ENCODE data around the gene NTPCR.
"Not testable (repeated sequence)": the region's sequence is repeated elsewhere in the genome, so short reads cannot be mapped to it uniquely, and the experiment has no call there.

The NTPCR gene

DNA sequence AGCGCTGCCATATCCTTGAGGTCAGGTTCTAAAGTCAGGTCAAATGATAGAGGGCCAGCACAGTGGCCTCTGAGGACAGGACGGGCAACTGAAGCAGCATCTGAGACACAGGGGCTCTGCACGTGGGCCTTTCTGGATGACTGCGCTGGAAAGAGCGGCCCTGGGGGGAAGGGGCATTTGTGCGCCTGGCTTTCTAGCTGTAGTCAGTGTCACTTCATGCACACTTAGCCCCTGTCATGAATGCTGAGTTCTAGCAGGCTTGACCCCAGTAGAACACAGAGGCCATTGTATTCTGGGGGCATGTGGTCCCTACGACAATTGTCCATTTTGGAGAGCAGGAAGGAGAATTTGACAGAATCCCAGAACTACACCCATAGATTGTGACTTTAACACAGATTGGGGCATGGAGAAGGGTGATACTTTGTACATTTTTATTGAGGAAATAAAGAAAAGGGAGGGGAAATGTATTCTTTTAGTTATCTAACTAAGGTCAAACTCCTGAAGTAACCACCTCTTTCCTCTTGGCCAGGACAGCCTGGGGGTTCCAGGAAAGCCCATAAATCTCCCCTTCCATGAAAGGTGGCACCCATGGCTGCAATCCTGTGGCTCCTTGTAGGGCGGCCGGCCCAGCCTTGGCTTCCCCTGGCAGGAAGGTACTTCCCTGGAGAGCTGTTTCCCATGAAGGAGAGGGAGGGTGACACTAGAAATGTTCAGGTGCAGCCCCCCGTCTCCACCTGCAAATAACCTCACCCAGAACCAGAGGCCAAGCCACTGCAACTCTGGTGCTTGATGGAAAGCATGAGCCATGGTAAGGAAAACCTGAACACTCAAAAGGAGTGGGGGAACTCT lies 34.4 kb downstream of the NTPCR start:
- no peak for DNase-seq (ENCODE audit: low read depth)

DNA sequence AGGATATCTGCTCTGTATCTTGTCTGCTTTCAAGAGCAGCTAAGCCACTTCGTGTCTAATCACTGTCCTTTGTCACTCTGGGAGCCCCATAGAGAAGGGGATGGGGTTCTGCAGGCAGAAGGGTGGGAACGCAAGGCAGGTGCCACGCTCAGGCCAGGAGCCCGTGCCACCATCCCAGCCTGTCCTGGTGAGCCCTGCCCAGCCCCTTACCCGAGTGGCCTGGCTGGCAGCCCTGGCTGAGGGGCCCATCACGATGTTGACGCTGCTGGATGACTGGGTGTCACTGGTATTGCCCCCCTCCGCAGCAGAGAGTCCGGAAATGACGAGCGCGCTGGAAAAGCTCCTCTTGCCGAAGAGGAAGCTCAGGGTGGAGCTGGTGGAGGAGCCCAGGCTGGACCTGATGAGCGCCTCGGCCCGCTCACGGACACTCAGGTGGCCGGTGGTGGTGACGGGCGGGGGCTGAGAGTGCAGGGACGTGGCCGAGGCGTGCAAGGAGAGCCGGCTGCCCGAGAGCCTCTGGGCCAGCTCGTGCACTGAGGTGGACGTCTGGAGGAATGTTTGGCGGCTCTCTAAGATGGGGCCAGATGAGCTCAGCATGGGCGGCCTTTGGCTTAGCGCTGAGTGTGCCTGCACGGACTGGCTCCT lies 35.6 kb downstream of the NTPCR start:
- no peak for DNase-seq (ENCODE audit: low read depth)

DNA sequence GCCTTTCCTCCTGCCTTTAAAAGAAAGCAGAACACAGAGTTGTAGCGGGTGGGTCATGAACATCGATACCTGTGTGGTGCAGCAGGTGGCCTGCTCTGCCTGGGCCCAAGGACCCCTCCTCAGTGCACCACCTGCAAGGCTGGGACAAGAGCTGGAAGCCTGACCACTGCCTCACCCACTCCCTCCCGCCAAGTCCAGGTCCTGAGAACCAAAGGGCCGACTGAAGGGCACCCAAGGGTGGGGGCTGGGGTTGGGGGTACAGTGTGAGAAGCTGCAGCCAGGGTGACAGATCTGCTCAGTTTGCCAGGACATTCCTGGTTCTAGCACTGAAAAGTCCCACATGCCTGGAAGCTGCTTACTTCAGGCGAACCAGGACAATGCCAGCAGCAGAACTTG lies 36.1 kb downstream of the NTPCR start:
- DNase-seq (ENCODE audit: low read depth): no peak

DNA sequence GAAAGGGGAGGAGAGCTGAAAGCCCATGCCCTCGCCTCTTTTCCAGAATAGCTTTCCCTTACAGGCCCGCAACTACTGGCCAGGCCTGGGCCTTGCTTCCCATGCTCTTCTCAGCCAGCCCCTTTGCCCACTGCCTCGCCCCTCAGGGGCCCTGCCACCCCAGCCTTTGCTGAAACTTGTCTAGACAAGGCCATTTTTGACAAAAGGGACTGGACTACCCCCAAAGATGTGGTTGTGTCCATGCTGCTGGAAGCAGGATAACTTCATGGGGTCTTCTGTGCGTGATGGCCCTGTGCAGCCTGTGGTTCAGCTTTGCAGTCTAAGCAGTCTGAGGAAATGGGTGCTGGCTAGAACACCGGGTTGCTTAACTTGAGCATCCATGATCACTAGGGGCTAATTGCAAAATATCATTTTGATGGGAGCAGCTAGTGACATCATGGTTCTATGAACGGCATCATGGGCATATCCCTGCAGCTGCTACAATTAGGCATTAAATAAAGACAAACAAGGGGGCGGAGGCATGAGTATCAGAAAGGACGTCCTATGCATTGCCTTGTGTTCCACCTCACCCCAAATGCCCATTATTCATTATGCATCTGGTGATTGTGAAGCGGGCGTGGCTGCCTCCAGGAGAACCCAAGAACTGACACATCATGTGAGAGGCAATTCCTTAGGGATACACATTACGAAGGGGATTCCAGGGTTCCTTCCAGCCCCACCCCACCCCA lies 36.8 kb downstream of the NTPCR start:
- DNase-seq (ENCODE audit: low read depth): no peak

DNA sequence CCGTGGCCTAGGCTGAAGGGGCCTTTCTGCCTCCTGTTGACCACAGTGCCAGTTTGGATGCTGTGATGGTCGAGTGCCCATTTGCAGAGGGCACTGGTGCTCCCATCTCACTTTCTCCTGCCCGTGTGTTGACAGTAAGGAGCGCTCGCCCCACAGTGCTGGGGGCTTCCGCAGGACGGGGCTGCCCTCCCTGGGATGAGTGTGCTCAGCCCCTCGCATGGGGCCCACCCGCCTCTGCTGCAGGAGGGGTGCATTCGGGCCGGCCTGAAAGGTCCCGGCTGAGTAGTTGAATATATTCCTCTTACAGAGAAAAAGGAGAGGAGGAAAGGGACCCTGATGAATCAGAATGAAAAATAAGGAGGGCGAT lies 37.3 kb downstream of the NTPCR start:
- DNase-seq (ENCODE audit: low read depth): no peak

DNA sequence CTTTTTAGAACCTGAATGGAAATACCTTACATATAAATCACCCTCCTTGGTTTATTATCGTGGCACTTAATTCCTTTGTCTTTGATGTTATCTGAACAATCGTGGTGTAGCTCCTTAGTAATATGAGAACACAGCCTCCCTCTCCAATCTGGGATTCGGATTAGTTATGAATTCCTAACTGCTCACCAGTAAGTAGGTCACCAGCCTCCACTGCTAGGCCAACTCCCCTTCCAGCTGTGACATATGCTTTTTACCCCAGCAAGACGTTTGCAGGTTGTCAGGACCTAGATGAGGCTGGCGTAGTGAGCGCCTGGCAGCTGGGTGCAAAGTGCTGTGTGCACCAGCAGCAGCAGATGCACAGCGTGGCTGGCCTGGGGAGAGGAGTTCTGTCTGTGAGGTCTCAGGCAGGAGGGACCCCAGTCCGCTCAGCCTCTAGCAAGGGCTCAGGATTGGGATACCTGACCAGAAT lies 38.2 kb downstream of the NTPCR start:
- DNase-seq (ENCODE audit: low read depth): no peak

DNA sequence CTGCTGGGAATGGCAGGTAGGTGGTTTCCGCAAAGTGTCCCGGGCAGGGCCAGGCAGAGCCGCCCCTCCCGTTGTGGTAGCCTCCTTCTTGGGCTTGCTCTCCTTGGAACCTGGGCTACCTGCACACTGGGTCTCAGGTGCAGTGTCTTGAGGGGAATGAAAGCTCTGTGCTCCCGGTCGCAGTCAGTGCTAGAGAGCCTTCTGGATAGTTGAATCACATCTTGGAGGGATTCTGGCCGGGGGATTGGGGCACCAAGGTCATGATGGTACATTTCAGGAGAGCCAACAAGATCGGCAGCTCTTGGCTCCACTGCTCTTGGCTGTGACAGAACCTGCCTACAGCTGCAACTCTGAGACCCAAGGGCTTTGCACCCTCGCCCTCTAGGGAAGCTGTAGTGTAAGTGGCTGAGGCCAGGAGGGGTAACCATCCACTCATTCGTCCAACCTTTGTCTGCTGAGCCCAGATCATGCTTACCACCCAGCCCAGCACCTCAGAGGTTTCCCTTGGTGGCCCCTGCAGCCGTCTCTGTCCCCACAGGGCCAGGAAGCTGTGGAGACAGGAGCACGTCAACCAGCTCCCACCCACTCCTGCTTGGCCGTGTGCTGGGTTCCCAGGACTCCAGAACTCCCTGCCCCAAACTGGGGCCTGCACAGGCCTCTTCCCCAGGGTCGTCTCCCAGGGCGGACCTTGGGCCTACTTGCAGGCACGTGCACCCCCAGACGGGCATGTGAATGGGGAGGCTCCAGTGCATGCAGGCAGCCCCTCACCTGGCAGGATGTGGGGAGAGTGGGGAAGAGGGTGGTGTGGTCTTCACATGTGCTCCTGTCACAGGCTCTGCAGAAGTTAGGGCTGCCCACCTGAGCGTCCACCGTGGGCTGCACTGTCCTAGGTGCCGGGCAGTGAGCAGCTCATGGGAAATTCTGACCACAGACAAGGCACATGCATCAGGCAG lies 40.0 kb downstream of the NTPCR start:
- DNase-seq (ENCODE audit: low read depth): no peak

DNA sequence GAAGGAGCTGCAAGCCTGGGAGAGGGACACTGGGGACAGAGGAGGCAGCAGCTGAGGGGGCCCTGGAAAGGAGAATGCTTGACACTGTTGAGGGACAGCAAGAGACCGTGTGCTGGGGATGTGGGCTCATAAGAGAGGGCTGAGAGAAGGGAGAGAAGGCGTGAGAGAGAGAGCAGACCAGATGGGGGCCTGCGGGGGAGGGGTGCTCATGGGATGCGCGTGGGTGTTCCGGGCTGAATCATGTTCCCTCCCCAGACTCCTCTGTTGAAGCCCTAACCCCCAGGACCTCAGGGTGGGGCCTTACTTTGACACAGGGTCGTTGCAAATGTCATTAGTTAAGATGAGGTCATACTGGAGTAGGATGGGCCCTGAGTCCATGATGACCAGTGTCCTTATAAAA lies 40.8 kb downstream of the NTPCR start:
- DNase-seq (ENCODE audit: low read depth): no peak

DNA sequence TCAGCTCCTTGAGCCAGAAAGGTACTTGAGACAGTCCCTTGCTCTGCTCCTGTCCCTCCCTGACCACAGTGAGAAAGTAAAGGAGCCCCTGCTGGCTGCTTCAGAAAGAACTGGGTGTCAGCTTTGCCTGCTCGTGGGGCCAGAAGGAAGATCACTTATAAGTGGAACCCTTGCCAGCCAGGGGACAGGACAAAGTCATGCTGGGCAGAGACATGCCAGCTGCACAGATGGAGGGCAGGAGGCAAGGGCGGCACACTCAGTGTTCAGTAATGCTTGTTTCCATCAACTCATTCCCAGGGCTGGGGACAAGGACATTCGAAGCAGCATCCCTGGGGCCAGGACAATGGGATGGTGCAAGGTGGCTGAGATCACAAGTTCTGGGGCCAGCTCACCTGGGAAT lies 41.8 kb downstream of the NTPCR start:
- no peak for DNase-seq (ENCODE audit: low read depth)

DNA sequence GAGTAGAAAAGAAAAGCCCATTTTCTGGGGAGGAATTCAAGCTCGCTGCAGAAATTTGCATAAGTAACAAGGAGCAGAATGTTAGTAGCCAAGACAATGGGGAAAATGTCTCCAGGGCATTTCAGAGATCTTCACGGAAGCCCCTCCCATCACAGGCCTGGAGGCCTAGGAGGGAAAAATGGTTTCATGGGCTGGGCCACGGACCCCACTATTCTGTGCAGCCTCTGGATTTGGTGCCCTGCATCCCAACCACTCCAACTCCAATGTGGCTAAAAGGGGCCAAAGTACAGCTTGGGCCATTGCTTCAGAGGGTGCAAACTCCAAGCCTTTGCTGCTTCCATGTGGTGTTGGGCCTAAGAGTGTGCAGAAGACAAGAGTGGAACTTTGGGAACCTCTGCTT lies 43.1 kb downstream of the NTPCR start:
- no peak for DNase-seq (ENCODE audit: low read depth)

DNA sequence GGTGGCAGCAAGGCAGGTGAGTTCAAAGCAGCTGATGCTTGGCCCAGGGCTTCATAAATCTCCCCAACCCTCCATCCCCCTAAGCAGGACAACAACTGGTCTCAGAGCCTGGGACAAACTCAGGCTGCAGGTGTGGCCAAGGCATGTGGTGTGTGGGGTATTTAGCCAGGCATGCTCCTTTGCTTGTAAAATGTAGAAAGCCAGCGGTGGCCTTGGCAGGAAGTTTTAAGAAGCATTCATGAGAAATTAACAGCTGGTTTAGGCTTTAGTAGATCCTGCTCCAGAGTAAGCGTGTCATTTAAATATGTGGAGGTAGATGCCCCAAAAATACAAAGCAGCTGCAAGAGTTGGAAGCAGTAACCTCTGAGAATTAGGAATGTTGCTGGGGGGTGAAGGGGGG lies 44.8 kb downstream of the NTPCR start:
- DNase-seq (ENCODE audit: low read depth): no peak

DNA sequence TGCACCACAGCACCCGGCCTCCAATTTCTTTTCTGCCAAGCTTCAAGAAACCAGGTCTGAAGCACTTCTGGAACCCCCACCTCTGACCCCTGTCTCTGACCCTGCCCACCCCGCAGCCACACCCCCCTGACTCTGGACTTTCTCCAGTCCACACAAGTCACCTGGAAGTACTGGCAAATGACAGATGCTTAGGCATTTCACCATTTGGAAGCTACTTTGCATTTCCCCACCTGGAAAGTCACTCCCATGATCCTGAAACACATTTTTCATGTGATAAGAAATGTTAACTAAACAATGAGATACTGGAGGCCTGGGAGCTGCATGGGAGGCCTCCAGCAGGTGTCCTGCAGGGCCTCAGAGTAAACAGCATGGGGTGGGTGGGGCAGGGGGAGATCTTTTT lies 45.7 kb downstream of the NTPCR start:
- DNase-seq (ENCODE audit: low read depth): no peak

DNA sequence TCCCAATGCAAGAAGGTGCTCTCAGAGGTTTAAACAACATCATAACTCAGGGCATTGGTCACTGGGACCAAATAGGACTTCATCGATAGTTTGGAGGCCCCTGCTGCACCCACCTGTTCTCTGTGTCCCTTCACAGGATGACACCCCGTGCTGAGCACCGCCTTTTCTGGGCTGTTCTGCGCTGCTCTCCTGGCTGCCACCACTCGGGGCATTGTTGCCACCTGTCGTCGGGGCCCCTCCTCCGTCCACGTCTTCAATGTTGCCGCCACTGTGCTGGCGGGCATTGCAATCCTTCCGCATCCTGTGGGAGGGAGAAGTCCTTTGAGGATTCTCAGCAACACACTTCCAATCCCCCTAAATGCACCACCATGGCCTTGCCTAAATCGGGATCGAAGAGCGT lies 47.7 kb downstream of the NTPCR start:
- DNase-seq (ENCODE audit: low read depth): no peak

DNA sequence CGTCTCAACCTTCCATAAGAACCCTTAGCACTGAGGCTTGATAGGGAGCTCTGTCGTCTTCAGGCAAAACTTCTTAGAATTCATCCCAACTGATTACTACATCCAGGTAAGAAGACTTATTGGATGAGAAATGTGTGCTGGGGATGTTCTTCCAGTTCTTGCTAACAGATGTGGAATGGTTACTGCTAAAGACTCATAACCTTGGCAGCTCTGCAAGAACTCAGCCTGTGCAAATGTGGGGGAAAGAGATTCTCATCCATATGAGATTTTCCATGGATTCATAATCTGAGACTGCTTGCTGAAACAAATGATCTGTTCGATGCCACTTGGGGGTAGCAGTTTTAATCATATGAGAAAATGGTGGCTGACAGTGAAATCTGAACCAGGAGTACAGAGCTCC lies 48.2 kb downstream of the NTPCR start:
- no peak for DNase-seq (ENCODE audit: low read depth)

DNA sequence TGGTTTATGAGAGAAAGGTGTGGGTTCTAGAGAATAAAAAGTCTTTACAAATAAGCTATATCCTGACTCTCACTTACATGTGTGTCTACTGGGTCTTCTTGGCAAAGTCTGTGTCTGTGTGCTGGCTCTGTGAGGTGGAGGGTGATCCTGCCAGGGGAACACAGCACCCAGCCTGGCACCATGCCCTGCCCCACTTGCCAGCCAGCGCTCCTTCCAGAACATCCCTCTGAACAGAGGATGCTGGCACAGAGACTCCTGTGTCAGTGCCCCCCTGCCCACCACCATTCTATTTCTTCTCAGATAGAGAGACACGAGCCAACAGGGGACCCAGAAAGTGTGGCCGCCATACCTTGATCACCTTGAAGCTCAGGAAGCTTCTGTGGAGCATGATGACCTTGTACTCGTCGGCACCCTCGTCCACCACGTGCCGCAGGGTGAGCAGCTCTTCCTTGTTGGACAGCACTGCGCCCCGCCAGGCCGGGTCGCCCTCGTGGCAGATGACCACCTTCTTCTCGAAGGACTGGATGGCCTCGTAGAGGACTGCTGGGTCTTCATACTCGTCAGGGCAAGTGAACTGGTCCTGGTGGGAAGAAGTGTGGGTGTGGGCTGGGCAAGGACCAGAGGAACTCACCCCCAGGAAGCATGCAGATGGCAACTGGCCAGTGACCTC lies 49.7 kb downstream of the NTPCR start:
- DNase-seq (ENCODE audit: low read depth): no peak

DNA sequence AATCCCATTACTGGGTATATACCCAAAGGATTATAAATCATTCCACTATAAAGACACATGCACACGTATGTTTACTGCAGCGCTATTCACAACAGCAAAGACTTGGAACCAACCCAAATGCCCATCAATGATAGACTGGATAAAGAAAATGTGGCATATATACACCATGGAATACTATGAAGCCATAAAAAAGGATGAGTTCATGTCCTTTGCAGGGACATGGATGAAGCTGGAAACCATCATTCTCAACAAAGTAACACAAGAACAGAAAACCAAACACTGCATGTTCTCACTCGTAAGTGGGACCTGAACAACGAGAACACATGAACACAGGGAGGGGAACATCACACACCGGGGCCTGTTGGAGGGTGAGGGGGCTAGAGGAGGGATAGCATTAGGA lies 53.2 kb downstream of the NTPCR start:
- not testable (repeated sequence) for DNase-seq (ENCODE audit: low read depth)

DNA sequence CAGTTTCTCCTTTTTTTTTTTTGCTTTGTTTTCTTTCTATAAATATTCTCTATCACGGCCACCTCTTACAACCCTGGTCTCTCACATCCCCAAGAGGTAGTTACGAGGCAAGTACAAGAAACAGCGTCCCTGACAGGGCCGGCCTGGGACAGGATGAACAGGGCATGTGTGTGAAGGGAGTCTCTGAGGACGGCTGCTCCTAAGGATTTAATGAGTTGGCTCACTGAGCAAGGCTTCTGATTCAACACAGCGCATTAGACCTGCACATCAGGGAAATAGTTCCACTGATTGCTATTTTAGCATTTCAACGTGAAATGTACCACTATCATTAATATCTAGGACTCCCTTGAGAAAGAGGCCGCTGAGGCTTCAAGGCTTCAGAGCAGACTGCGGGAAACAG lies 54.0 kb downstream of the NTPCR start:
- no peak for DNase-seq (ENCODE audit: low read depth)

DNA sequence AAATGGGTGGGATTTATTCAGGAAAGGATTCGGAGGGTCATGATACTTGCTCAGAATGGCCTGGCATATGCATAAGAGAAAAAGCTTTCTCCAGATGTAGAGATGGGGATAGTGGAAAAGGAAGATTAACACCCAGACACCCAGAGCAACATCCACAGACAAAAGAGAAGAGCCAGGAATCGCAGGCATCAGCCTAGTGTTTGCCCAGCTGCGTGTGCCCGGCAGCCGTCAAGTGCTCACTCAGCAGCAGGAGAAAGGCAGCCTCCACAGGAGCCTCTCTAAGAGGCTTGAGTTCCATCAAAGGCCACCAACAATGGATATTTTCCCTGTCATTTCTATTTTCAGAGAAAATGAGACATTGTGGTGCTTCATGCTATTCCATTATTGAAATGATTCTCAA lies 54.7 kb downstream of the NTPCR start:
- DNase-seq (ENCODE audit: low read depth): no peak

DNA sequence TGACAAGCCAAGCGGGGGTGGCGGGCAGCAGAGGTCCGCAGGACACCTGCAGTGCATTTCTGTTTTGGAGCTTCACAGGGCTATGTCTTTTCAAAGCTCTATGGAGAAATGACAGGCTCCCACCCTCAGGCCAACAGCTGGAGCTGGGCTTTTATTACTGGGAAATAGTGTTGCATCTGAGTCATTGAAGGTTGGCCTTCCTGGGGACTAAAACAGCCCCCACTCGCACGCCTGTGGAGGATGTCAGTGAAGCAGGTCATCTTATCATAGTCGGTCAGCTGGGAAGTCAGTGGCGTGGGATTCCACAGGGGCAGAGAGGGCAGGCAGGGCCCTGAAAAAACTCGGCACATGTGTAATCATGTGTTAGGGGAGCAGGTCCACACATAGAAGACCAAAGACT lies 55.3 kb downstream of the NTPCR start:
- DNase-seq (ENCODE audit: low read depth): no peak

DNA sequence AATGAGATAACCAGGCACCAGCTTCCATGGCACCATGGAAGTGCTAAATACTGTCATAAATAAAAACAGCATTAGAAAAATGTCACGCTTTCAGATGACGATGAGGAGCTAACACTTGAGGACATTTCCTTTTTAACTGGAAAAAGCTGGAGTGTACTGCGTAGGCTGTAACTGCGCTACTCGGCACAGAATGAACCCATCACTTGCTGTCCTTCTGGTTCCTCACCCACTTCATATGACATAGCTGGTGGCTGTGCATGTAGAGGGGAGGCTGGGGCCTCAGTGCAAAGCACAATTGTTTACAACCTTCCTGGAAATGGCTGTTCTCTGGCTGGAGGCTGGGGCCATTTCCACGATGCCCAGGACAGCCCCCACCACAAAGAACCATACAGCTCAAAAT lies 55.7 kb downstream of the NTPCR start:
- DNase-seq (ENCODE audit: low read depth): no peak

DNA sequence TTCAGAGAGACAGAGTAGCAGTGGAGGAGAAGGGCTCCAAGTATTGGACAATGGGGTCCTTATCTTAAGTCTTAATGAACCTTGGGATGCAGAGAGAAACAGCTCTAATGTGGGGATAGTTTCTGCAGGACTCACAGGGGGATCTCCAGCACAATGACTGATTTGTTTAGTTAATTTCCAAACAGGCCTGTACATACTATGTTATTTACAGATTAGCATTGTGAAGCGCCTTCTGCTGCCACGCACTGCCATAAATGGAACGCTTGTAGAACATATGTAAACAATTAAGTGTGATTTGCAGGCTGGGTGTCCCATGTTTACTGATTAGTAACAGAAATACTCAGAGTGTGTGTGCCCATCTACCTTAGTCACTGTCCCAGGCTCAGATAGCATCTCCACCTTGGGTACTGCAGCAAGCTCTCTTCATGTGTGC lies 56.1 kb downstream of the NTPCR start:
- no peak for DNase-seq (ENCODE audit: low read depth)
